HG02884 (cell line): ENCODE results near the gene PPP1R1C.

Source experiments
- ATAC-seq: cut with Tn5 transposase; IDR thresholded peaks from one replicate; pipeline ENCODE4 v1.9.1; 2021; ENCODE audit warnings: mild to moderate bottlenecking, moderate library complexity; ENCODE audit not compliant: unreplicated experiment

Gene PPP1R1C

DNA sequence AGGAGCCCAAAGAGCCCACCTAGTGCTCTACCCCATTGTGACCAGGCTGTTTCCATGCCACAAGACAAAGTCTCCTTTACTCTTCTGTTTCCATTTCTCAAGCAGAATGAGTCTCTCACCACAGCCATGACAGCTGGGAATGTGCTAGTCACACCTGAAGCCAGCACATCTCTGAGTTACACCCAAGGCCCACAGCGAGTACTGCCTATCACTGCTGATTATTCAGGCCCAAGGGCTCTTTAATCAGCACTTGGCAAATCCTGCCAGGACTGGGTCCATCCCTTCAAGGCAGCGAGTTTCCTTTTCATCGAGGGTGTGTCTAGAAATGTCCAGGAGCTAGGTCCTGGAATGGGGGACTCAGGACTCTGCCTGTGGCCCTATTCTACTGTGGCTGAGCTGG is 14.6 kb upstream of the PPP1R1C start:
- no peak for ATAC-seq

GRCh38 chr2:181972431-181973170 is 13.1 kb upstream of the PPP1R1C start:
- ATAC-seq = no peak

DNA sequence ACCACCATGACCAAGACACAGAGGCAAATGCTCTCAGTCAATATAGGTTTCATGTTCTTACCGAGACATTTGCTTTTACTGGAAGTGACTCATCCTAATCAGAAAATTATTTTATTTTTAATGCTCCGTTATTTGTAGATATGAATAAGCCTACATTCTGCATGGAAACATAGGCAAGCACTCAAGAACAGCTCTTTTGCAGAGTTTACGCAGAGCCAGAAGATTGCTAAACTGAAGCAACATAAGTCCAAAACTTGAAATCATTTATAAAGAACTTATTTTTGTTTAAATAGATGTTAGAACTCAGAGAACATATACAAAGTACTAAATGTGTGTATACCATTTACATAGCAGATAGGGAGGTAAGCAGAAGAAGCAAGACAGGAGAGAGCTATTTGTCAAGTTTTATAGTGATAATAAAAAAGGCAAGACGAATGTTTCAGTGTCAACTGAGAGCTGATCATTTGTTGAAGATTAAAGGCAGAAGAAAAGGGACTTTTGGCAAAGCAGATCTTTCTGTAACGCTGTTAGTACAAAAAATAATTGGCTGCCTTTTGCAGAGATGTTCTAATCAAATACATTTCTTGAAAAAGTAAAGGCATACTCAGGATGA is 12.4 kb upstream of the PPP1R1C start:
- no peak for ATAC-seq

GRCh38 chr2:181977661-181978350 is 7.8 kb upstream of the PPP1R1C start:
- ATAC-seq = peak; percentile 61

DNA sequence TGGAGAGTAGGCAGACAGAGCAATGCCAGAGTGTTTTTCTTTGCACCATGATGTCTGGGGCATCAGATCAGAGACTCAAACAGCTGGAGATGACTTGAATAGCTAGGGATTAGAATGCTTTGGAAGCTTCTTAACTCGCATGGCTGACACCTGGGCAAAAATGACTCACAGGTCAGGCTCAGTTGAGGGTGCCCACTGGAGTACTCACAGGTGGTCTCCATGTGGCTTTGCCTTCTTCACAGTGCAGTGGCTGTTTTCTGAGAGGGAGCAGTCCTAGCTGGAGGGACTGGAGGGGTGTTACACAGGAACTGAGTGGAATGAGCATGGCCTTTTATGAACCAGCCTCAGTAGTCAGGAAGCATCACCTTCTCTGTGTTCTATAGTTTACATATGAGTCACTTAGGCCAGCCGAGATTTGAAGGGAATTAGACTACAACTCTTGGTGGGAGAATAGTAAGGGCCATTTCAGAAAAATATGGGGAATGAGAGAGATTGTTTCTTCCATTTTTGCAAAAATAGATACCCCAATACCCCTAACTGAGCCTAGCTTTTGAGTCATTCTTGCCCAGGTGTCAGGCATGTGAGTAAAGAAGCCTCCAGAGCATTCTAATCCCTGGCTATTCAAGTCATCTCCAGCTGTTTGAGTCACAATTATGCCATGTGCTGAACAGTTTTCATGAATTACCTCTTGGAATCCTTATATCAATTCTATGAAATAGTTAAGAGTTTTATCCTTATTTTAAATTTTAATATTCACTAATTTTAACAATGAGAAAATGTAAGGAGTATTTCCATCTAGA is 7.1 kb upstream of the PPP1R1C start:
- ATAC-seq = peak; percentile 31

DNA sequence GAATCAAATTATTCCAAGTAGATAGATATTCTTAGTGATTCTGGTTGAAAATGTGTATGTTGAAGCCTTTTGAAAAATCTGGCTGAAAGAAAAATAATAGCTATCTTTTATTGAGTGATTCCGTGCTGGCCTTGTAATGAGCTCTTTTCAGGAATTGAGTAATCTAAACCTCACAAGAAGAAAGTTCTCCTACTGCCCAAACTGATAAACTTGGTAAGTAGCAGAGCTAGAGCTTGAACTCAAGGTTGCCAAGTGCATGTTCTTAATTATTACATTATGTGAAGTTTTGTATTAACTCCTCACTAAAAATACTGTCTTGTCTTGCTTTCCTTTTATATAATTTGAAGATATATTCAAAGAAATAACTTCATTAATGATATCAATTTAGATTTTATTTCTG is 1.6 kb upstream of the PPP1R1C start:
- no peak for ATAC-seq

DNA sequence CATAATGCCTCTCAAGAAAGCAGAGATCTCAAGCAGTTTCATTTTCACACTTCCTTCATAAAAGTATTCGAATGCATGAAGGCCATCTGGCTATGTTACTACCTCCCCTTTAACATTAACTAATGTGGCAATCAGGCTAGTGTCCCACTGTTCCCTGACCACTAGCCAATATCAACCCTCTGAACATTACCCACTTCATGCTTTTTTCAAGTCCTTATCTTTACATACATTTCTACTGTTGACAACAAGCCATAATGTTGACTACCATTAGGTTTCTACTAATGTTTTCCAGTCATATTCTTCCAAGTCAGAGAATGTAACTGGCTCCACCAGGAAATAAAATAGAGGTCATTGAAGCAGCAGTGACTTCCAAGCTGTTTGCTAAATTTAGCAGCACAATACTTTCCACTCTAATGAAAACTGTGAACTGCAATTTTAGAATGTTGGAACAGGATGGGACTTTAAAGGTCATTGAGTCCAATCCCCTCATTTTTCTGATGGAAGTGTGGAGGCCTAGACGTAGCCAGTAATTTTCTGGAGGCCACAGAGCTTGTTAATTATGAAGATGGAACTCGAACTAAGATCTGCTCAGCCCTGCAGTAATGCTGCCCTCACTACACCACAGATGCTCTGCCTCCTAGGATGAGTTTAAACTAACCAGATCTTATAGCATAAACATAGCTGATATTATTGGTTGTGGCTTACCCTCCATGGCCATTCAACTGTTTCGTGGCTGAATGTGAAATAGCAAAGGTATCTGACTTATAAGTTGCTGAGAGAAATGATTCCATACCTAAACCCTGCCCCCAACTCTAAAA is 630 bp upstream of the PPP1R1C start:
- ATAC-seq = no peak

GRCh38 chr2:181988154-181988924 is 2.7 kb downstream of the PPP1R1C start:
- ATAC-seq = no peak

DNA sequence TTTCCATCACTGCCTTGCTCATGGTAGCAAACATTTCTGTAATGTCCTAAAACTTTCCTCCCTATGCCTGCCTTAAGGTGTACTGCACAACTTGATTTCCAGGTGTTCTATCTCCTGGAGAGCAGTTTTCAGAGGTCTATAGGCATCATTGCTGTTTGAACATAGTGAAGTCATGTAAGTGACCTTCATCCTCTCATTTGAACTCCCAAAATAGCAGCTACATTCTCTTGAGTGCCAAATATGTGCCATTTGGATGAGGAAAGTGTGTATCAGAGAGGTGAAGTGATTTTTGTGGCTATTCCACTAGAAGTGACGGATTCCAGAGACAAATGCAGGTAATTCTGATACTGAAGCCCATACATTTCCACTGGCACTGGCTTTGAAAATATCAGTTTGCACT is 3.4 kb downstream of the PPP1R1C start:
- ATAC-seq = no peak

GRCh38 chr2:181991171-181991885 is 5.7 kb downstream of the PPP1R1C start:
- ATAC-seq = peak; percentile 95

- ATAC-seq = peak; percentile 80
Measured at GRCh38 chr2:181992776-181993175, 7.1 kb downstream of the PPP1R1C start.

- no peak for ATAC-seq
Measured at GRCh38 chr2:181995289-181995688, 9.6 kb downstream of the PPP1R1C start.

DNA sequence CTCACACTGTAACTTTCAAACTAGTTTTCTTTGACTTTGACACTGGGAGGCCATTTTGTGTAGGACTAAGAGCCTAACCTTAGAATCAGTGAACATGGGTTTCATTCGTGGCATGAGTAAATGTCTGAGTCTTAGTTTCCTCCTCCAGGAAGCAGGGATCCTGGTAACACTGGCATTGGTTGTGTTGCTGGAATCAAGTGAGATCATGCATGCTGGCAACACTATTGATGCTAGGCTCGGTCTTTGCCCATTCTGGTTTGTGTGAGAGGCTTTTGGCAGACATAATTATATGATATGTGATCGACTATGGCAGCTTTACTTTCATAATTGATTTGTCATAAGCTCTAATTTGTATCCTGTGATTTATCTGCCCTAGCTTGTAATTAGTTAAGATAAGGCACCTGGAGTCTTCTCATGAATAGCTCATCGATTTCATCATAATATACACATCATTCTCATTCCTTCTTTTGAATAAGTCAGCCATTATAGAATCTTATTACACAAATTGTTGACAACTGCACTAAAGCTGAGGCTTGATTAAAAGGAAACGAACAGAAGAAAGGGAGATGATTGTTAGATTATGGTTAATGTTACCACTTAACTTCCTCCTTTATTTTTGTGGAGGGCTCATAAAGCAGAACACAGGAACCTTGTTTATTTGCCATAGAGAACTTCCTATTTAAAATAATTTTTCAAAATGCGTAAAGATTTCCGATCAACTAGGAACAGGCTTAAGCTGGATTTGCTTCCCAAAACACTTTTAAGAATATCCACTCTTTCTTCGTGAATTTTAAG is 12.6 kb downstream of the PPP1R1C start:
- no peak for ATAC-seq

DNA sequence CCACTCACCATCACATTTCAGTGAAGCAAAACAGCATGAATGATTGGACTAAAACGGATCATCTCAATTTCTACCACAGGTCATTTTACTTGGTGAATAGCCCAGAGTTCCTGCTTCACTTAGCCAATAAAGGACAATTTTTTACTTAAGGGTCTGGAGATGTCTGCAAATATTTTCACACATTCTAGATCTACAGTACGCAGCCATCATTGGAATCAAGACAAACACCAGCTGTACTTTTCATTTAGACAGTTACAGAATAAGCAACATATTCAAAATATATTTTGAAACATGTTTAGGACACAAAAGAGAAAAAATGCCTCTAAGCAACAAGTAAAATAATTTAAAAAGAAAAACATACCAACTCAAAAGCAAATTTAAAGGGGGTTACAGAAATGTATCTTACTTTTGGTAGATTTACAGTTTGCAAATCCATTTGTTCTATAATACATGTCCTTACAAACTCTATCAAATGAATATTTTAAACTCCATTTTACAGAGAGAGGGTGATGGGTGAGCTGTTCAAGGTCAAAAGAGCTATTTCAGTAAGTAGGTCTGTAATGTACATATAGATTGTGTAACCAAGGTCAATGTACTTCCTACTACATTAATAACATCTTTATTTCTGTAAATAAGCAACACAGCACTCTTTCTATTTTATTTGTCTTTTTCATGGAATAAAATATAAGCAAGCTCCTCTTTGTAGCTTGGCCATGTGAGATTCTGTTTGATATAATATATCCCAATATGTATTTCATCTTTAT is 13.4 kb downstream of the PPP1R1C start:
- ATAC-seq = no peak

DNA sequence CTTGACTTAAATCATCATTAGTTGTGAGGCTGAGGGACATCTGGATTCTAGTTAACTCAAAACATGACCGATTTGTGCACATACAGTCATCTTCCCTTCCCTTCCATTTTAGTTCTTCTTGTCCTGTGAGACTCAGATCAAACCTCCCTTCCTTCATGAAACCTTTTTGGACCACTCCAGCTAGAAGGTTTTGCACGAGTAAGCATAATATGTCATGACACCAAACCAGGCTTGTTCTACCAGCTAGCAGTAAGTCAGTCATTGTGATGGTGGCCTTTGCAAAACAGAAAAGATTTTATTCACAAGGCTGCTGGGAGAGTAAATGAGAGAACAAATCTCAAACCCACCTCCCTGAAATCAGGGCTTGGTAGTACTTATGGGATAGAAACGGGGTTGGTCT is 14.3 kb downstream of the PPP1R1C start:
- ATAC-seq = no peak

DNA sequence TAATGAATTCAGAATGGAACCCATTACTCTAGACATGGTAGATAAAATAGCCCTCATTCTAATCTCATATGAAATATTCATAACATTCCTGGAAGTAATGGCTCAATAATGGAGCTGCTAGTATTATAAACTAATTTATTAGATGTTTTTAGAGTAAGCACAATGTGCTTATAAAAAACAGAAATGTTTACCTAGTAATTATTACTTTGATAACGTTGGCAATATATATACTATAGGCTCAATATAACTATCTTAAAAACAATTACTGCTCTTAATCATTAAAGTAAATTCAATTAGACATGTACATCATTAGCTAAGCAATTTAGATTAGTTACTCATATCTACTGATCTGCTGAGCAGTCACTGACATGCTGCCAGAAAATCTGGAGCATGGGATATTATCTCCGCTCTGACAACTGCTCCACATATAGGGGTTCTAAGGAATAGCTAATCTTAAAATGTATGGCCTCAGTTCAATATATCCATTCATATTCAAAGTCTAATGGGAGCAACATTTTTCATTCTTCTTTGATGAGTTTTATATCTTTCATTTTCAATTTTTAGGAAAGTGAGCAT is 19.4 kb downstream of the PPP1R1C start:
- ATAC-seq = no peak
